GM18511 (cell line): Measurements from ENCODE around the gene PPIAL4G.
"Not testable (repeated sequence)": the region's sequence is repeated elsewhere in the genome, so short reads cannot be mapped to it uniquely, and the experiment has no call there.

Experiments
- ATAC-seq: cut with Tn5 transposase; IDR thresholded peaks from one replicate; pipeline ENCODE4 v1.9.1; 2021; ENCODE audit warnings: mild to moderate bottlenecking, moderate library complexity; ENCODE audit not compliant: unreplicated experiment

PPIAL4G gene

GRCh38 chr1:148483029-148483428 is at the start of gene PPIAL4G:
PPIAL4G (minus strand) TSS chr1:148483302; CDS start chr1:148483252, 50 bp downstream.
- not testable (repeated sequence) for ATAC-seq

- not testable (repeated sequence) for ATAC-seq
These were observed 49.1 kb upstream of the PPIAL4G start for GRCh38 chr1:148532158-148532557.

- ATAC-seq, result not testable (repeated sequence)
These were observed 46.0 kb upstream of the PPIAL4G start for GRCh38 chr1:148529101-148529567.

- ATAC-seq, result not testable (repeated sequence)
These were observed 45.5 kb upstream of the PPIAL4G start for GRCh38 chr1:148528591-148528990.

- ATAC-seq, result not testable (repeated sequence)
These were observed 43.5 kb upstream of the PPIAL4G start for GRCh38 chr1:148526587-148526986.

GRCh38 chr1:148523205-148524144 is 40.4 kb upstream of the PPIAL4G start:
- peak; percentile 22 for ATAC-seq

GRCh38 chr1:148522561-148523204 is 39.6 kb upstream of the PPIAL4G start:
- peak; percentile 83 for ATAC-seq

- peak; percentile 42 for ATAC-seq
These were observed 39.0 kb upstream of the PPIAL4G start for GRCh38 chr1:148522072-148522471.

GRCh38 chr1:148514310-148514709 is 31.2 kb upstream of the PPIAL4G start:
- not testable (repeated sequence) for ATAC-seq

- ATAC-seq, result not testable (repeated sequence)
These were observed 29.6 kb upstream of the PPIAL4G start for GRCh38 chr1:148512571-148513184.

- ATAC-seq, result not testable (repeated sequence)
These were observed 10.8 kb upstream of the PPIAL4G start for GRCh38 chr1:148493933-148494332.

GRCh38 chr1:148481134-148481533 is 2.0 kb downstream of the PPIAL4G start:
- not testable (repeated sequence) for ATAC-seq

- not testable (repeated sequence) for ATAC-seq
These were observed 23.4 kb downstream of the PPIAL4G start for GRCh38 chr1:148459694-148460093.

GRCh38 chr1:148458901-148459581 is 24.1 kb downstream of the PPIAL4G start:
- not testable (repeated sequence) for ATAC-seq

GRCh38 chr1:148458398-148458797 is 24.7 kb downstream of the PPIAL4G start:
- ATAC-seq, result not testable (repeated sequence)

- not testable (repeated sequence) for ATAC-seq
These were observed 30.3 kb downstream of the PPIAL4G start for GRCh38 chr1:148452845-148453244.

- not testable (repeated sequence) for ATAC-seq
These were observed 43.3 kb downstream of the PPIAL4G start for GRCh38 chr1:148439654-148440325.

- ATAC-seq, result no peak
These were observed 47.7 kb downstream of the PPIAL4G start for GRCh38 chr1:148435406-148435805.

- no peak for ATAC-seq
These were observed 48.3 kb downstream of the PPIAL4G start for GRCh38 chr1:148434832-148435231.

- not testable (repeated sequence) for ATAC-seq
These were observed 50.2 kb downstream of the PPIAL4G start for GRCh38 chr1:148432916-148433317.
